ENCODE measurements around the gene COPRS. TPM values are rescaled to one million over a fixed set of nuclear protein-coding genes. Genes with fewer than 3 reads are reported as not detected.

COPRS gene
- total RNA-seq, 4 donors from 2014 or later, result 49.3 to 56.8 (median 50.4) TPM

- 89 to 90% methylated on average over 4 of the region's 4 CpGs for WGBS, 2 donors
- intact Hi-C loops (cut with DNase I; ENCODE audit: low total_unique reads), result no loop called here
- no peak for TF ChIP-seq POLR2A (IDR thresholded peaks at IDR 0.05)
- TF ChIP-seq CTCF (IDR thresholded peaks at IDR 0.05), result no peak
- no peak overlapping the region for H3K4me3 ChIP-seq (ENCODE audit: low read depth, poor library complexity, severe bottlenecking)
- DNase-seq (ENCODE audit: low spot score in 2 of 2), result no peak
Measured at GRCh38 chr17:31808521-31809050, 50.5 kb downstream of the COPRS start.

- TF ChIP-seq CTCF (IDR thresholded peaks at IDR 0.05) (no peak), POLR2A (IDR thresholded peaks at IDR 0.05) (no peak)
- intact Hi-C loops (cut with DNase I; ENCODE audit: low total_unique reads), result no loop called here
- no peak for DNase-seq (ENCODE audit: low spot score in 2 of 2)
- H3K4me3 ChIP-seq (ENCODE audit: low read depth, poor library complexity, severe bottlenecking), result no peak overlapping the region
Measured at GRCh38 chr17:31807846-31808245, 51.2 kb downstream of the COPRS start.

GRCh38 chr17:31806921-31807320 is 52.1 kb downstream of the COPRS start:
- no peak for TF ChIP-seq CTCF (IDR thresholded peaks at IDR 0.05)
- TF ChIP-seq POLR2A (IDR thresholded peaks at IDR 0.05), result no peak
- 86 to 91% methylated on average over 4 of the region's 4 CpGs for WGBS, 2 donors

GRCh38 chr17:31803494-31804213 is 55.4 kb downstream of the COPRS start:
- no peak for TF ChIP-seq CTCF (IDR thresholded peaks at IDR 0.05)
- TF ChIP-seq POLR2A (IDR thresholded peaks at IDR 0.05), result no peak
- WGBS, 2 donors, result 80 to 83% methylated on average over 11 of the region's 11 CpGs
- DNase-seq (ENCODE audit: low spot score in 2 of 2), result no peak
- intact Hi-C loops (cut with DNase I; ENCODE audit: low total_unique reads), result no loop called here
- no peak overlapping the region for H3K4me3 ChIP-seq (ENCODE audit: low read depth, poor library complexity, severe bottlenecking)

More at GRCh38 chr17:31806921-31807320, 52.1 kb downstream of the COPRS start:
- no peak overlapping the region for H3K4me3 ChIP-seq (ENCODE audit: low read depth, poor library complexity, severe bottlenecking)
- intact Hi-C loops (cut with DNase I; ENCODE audit: low total_unique reads), result no loop called here
- DNase-seq (ENCODE audit: low spot score in 2 of 2), result no peak

GRCh38 chr17:31802502-31802901 is 56.5 kb downstream of the COPRS start:
- TF ChIP-seq POLR2A (IDR thresholded peaks at IDR 0.05) (no peak), CTCF (IDR thresholded peaks at IDR 0.05) (no peak)
- no peak overlapping the region for H3K4me3 ChIP-seq (ENCODE audit: low read depth, poor library complexity, severe bottlenecking)
- 80 to 85% methylated on average over 2 of the region's 2 CpGs for WGBS, 2 donors
- DNase-seq (ENCODE audit: low spot score in 2 of 2), result no peak
- intact Hi-C loops (cut with DNase I; ENCODE audit: low total_unique reads), result no loop called here

Other genes with a start within 250 kb of the COPRS start
- gene UTP6, start 42.5 kb upstream of the COPRS start, total RNA-seq, result 10 to 100 TPM; 21.4 to 38.9 (median 24.7) TPM
- 10 to 100 TPM; 14.1 to 15.9 (median 14.4) TPM for gene SUZ12, start 77.8 kb upstream of the COPRS start, total RNA-seq
- 10 to 100 TPM; 24.1 to 36.0 (median 26.0) TPM for gene LRRC37B, start 148.1 kb upstream of the COPRS start, total RNA-seq

All from lower leg skin (tissue), 4 donors.